ENCODE measurements around the gene SEMA5A.

Gene SEMA5A

GRCh38 chr5:9523090-9523823, 22.6 kb downstream of the SEMA5A start:
- DNase-seq (ENCODE audit: extremely low spot score), result no peak
- TF ChIP-seq CTCF (IDR thresholded peaks at IDR 0.05; ENCODE audit: control extremely low read depth, extremely low read depth, low read depth, missing control alignments), result no peak
- ChIA-PET POLR2A (no interaction called here), CTCF (interaction anchor here (2.7 kb wide), 1 partner anchor 11 kb away, joined by 11 read pairs; no protein-coding TSS in a partner anchor)

DNA sequence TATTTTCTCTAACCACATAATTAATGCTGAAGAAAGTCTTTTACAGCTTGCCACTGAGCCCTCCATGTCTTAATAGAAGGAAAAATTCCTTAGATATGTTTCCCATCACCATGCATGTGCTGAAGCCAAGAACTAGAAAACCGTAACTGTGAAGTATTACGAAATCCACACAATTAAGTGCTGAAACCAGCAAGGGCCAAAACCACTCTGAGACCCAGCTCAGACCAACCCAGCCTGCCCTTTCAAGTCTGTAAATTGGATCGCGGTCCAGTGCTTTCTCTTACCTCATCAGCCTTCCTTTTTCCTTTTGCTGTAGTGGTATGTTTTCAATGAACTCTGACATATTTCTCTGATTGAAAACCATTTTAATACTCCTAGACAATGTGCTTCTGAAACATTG, 26.3 kb downstream of the SEMA5A start:
- POLR2A ChIA-PET, result interaction anchor here (0.6 kb wide), 1 partner anchor 1005 kb away, joined by 6 read pairs; no protein-coding TSS in a partner anchor
- CTCF ChIA-PET, result interaction anchor here (1.1 to 3.5 kb wide), 4 partner anchors 10 to 26 kb away, joined by 3 to 17 read pairs (median 6); partner anchors contain the start of gene SEMA5A
- no peak for TF ChIP-seq CTCF (IDR thresholded peaks at IDR 0.05; ENCODE audit: control extremely low read depth, extremely low read depth, low read depth, missing control alignments)
- DNase-seq (ENCODE audit: extremely low spot score), result no peak

- no peak for DNase-seq (ENCODE audit: extremely low spot score)
- ChIA-PET POLR2A (no interaction called here), CTCF (interaction anchor here (3.5 kb wide), 1 partner anchor 26 kb away, joined by 17 read pairs; no protein-coding TSS in a partner anchor)
- TF ChIP-seq CTCF (IDR thresholded peaks at IDR 0.05; ENCODE audit: control extremely low read depth, extremely low read depth, low read depth, missing control alignments), result no peak
Observed at GRCh38 chr5:9516591-9516990, 29.3 kb downstream of the SEMA5A start.

- ChIA-PET CTCF (interaction anchor here (0.9 to 1.4 kb wide), 3 partner anchors 13 to 23 kb away, joined by 3 to 5 read pairs (median 4); no protein-coding TSS in a partner anchor), POLR2A (no interaction called here)
- TF ChIP-seq CTCF (IDR thresholded peaks at IDR 0.05; ENCODE audit: control extremely low read depth, extremely low read depth, low read depth, missing control alignments), result no peak
- no peak for DNase-seq (ENCODE audit: extremely low spot score)
Observed at GRCh38 chr5:9515436-9515835, 30.4 kb downstream of the SEMA5A start.

DNA sequence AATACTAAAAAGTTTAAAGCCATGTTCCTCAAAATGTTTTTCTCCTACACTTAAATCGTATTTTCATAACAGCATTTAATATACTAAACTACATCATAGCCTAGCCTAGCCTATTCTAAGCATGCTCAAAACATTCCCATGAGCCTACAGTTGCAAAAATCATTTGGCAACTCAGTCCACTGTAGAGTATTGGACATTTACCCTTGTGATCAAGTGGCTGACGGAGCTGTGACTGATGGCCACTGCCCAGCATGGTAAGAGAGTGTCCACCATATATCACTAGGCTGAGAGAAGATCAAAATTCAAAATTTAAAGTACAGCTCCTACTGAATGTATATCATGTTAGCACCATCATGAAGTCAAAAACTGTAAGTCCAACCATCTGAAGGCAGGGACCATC, 30.9 kb downstream of the SEMA5A start:
- ChIA-PET POLR2A (no interaction called here), CTCF (interaction anchor here (0.9 to 1.4 kb wide), 3 partner anchors 14 to 23 kb away, joined by 3 to 5 read pairs (median 4); no protein-coding TSS in a partner anchor)
- no peak for TF ChIP-seq CTCF (IDR thresholded peaks at IDR 0.05; ENCODE audit: control extremely low read depth, extremely low read depth, low read depth, missing control alignments)
- DNase-seq (ENCODE audit: extremely low spot score), result no peak

- POLR2A ChIA-PET, result no interaction called here
- no peak for DNase-seq (ENCODE audit: extremely low spot score)
- TF ChIP-seq CTCF (IDR thresholded peaks at IDR 0.05; ENCODE audit: control extremely low read depth, extremely low read depth, low read depth, missing control alignments), result no peak
Observed at GRCh38 chr5:9513827-9514226, 32.0 kb downstream of the SEMA5A start.

More at GRCh38 chr5:9513827-9514226, 32.0 kb downstream of the SEMA5A start:
- CTCF ChIA-PET, result interaction anchor here (0.7 to 1.2 kb wide), 3 partner anchors 14 to 30 kb away, joined by 3 to 4 read pairs (median 3); no protein-coding TSS in a partner anchor
